ENCODE results near the gene CMTM4. TPM values are rescaled to one million over a fixed set of nuclear protein-coding genes. Genes with fewer than 3 reads are reported as not detected.
A peak's percentile ranks its signal among the peaks of the same experiment; 100 is the strongest.

CMTM4 gene
- total RNA-seq (2014; rRNA removed; shearing (Covaris generic)) = 14.7 and 18.9 TPM in 2 replicates

- DNase-seq (ENCODE audit: low read depth) = peak; percentile 91
Observed at GRCh38 chr16:66696669-66697630, at the start of gene CMTM4. Gene CMTM4 (minus strand): TSS chr16:66696743. CDS start chr16:66696525, 218 bp downstream.

- no peak for DNase-seq (ENCODE audit: low read depth)
Observed at GRCh38 chr16:66746048-66746447, 49.5 kb upstream of the CMTM4 start.

DNA sequence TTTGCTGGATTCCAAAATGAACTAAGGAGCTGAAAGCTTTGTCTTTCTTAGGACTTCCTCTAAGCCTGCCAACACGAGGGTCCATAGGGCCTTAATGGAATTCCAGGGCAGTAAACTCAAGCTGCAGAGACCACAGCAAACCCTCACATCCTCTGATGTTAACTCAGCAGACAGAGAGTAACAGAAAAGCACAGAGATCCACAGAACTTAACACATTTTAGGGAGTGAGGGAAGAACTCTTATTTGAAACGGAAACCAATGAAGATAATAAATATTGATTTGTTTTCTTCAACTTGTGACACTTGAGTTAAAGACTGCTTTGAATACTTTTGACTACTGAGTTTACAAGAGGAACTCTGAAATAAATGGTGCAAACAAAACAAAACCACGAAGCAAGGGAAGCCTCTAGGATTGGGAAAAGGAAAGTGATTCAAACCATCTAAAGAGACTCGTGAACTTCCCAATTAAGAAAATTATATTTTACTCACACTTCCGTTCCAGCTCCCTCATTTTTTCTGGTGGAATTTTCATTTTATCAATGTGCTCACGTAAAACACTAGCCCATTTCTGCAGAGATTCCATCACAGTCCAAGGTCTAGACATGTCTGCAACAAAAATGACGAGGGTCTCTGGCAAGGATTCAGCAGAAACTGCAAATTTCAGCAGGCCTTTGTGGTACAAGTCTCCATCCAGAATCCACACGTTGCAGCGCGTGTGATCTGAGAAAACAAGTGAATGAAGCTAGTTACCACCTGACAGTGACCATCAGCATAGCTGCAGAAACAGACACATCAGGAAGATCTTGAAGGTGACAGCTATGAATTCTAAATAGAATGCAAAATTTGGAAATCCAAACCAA is 45.6 kb upstream of the CMTM4 start:
- peak; percentile 29 for DNase-seq (ENCODE audit: low read depth)

GRCh38 chr16:66741169-66741900 is 44.8 kb upstream of the CMTM4 start:
- peak; percentile 89 for DNase-seq (ENCODE audit: low read depth)

GRCh38 chr16:66740533-66740932 is 44.0 kb upstream of the CMTM4 start:
- peak; percentile 27 for DNase-seq (ENCODE audit: low read depth)

DNA sequence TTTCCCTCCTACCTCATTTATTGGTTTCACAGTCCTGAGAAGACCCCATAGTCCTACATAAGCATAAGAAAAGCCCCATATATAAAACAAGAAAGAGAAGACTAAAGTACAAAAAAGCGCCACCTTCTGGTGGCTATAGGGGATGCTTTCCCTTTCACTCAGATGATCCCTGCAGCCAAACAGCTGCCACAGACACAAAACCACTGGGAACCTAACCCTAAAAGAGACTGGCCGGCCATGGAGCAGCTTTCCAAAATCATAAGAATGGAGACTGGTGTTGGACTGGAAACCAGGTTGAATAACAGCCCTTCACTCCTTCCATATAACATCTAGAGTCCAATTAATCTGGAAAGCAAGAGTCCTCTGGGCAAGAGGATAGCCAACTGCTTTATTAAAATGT is 43.5 kb upstream of the CMTM4 start:
- peak; percentile 21 for DNase-seq (ENCODE audit: low read depth)

GRCh38 chr16:66735891-66736290 is 39.3 kb upstream of the CMTM4 start:
- DNase-seq (ENCODE audit: low read depth) = no peak

- no peak for DNase-seq (ENCODE audit: low read depth)
Observed at GRCh38 chr16:66731101-66731500, 34.6 kb upstream of the CMTM4 start.

DNA sequence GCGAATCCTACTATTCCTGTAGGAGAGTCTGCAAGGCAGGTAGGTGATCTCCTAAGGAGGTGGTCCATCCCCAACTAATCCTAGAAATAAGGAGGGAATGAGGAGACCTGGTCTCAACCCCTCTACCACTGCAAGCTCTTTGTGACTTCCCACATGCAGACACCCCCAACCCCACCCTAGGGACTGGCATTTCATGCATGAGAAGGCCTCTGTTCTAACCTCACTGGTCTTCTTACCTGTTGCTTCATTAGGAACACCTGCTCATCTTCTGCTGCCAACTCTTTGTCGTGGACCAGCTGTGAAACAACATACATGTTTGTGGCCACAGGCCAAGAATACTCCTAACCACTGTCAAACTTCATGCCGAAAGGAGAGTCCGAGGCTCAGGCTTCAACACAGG is 32.3 kb upstream of the CMTM4 start:
- DNase-seq (ENCODE audit: low read depth) = no peak

DNA sequence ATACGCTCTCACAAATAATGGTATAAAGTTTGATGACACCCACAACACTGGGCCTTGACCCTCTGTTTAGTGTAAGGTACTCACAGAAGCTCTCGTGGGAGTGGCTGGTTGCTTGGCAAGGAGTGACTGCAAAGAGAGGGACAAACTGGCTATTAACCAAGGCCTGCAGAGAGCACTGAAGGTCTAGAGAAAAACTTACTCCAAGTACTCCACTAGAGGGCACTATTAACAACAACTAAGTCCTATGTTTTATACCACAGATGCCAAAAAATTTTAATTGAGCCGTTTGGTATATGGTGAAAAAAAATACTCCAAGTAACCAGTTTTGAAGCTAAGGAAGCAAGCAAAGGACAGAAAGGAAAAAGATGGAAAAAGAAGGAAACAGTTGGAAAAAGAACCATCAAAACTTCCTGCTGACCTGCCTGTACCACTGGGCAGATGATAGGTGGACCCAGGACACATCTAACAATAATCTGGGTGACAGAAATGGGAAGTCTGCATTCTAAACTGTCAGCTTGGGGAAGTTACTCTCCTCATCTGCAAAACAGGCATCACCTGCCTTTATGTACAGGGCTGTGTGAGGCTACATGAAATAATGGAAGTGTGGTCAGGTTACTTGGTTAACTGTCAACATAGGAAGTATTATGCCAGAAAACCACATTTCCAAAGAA is 31.7 kb upstream of the CMTM4 start:
- DNase-seq (ENCODE audit: low read depth) = no peak

DNA sequence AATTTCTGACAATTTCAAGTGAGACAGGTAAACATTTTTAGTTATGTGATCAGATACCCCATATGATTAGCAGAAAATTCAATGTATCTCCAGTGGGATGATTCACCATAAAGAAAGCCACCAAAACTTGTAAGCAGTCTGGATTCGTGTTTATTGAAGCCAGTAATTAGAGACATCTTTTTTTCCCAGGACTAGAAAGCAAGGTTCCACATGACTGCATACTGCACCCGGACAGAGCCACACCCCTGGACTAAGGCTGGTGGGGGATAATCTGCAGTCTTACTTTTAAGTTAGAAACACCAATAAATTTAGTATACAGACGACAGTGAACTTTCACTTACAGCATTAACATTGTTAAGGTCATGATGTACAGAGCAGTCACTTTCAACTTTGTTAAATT is 24.2 kb upstream of the CMTM4 start:
- DNase-seq (ENCODE audit: low read depth) = no peak

DNA sequence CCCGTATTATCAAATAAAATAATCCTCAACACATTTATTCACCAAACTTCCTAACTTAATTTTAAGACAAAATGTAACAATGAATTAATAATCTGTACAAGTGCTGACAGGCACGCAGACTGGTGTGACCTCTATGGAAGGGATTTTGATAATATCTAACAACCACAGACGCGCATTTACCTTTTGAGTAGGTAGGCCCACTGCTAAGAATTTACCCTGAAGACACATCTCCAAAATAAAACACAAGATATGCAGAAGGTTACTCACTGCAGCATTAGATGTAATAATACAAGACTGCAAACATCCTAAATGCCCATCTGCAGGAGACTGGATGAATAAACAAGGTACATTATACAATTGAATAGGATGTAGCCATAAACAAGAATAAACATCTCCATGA is 22.7 kb upstream of the CMTM4 start:
- DNase-seq (ENCODE audit: low read depth) = no peak

- DNase-seq (ENCODE audit: low read depth) = no peak
Observed at GRCh38 chr16:66717776-66718175, 21.2 kb upstream of the CMTM4 start.

DNA sequence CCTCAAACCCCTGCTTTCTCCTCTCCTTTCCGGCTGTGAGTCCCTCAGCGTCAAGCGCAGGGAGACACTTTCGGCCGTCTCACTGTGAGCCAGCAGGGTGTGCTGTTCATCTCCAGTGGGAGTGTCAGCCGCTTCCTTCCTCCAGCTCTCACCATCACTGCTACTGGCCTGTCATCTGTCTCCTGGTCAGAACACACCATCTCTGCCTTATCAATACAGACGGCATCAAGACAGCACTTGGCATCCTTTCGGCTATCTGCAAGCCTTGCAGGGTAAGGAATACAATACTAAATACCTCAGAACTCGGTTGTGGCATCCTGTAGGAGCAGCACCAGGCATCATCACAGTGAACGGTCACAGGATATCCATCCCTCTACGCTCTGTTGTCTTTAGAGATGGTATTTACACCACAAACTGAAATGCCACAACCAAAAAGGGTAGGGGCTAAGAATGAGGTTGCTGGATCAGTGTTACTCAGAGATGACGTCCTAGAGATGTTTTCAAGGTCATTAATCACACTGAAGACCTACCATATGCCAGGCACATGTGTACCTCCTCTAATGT is 20.7 kb upstream of the CMTM4 start:
- DNase-seq (ENCODE audit: low read depth) = peak; percentile 35

- no peak for DNase-seq (ENCODE audit: low read depth)
Observed at GRCh38 chr16:66714654-66715307, 18.2 kb upstream of the CMTM4 start.

DNA sequence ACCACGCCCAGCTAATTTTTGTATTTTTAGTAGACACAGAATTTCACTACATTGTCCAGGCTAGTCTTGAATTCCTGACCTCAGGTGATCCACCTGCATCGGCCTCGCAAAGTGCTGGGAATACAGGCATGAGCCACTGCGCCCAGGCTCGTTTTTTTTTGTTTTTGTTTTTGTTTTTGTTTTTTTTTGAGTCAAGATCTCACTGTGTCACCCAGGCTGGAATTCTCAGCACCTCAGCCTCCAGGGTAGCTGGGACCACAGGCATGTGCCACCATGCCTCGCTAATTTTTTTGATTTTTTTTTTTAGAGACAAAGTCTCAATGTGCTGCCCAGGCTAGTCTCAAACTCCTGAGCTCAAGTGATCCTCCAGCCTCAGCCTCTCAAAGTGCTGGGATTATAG is 17.5 kb upstream of the CMTM4 start:
- DNase-seq (ENCODE audit: low read depth) = no peak

DNA sequence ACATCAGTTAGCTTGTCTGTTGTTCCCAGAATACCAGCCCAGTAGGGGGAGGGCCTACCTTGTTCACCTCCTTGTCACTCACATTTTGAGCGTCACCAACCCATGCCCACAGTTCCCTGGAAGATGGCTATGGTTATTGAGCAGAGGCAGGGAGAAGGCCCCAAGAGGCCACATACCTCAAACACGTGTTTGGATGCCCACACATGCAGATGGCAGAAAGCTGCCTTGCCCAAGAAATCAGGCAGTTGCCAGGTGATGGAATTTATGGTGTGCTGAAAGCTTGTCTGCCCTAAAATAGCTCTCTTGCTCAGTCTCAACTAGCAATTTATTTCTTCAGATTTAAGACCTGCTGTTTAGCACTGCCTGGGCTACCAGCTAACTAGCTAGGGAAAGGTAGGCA is 16.5 kb upstream of the CMTM4 start:
- DNase-seq (ENCODE audit: low read depth) = no peak

GRCh38 chr16:66712512-66712911 is 16.0 kb upstream of the CMTM4 start:
- DNase-seq (ENCODE audit: low read depth) = no peak

DNA sequence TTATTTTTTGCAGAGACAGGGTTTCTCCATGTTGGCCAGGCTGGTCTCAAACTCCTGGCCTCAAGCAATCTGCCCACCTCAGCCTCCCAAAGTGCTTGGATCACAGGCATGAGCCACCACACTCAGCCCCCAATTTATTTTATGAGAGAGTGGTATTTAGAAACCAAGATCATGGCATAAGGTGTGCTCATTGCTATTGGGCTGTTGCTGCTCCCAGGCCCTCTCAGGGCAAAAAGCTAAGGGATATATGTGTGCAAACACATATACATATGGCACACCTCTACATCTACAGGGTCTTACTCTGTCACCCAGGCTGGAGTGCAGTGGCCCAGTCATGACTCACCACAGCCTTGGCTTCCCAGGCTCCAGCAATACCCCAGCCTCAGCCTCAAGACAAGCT is 15.0 kb upstream of the CMTM4 start:
- no peak for DNase-seq (ENCODE audit: low read depth)

- peak; percentile 35 for DNase-seq (ENCODE audit: low read depth)
Observed at GRCh38 chr16:66706506-66706880, 9.9 kb upstream of the CMTM4 start.
